HG03439 (cell line): ENCODE measurements around the gene ARHGAP28.
"Not testable (repeated sequence)": the region's sequence is repeated elsewhere in the genome, so short reads cannot be mapped to it uniquely, and the experiment has no call there.

ENCODE experiments used
- ATAC-seq: cut with Tn5 transposase; IDR thresholded peaks from one replicate; pipeline ENCODE4 v1.9.1; 2021; ENCODE audit warnings: mild to moderate bottlenecking, moderate library complexity; ENCODE audit not compliant: unreplicated experiment

The ARHGAP28 gene

GRCh38 chr18:6775237-6775636, 45.7 kb downstream of the ARHGAP28 start:
- no peak for ATAC-seq

- no peak for ATAC-seq
These were observed 46.2 kb downstream of the ARHGAP28 start for GRCh38 chr18:6775702-6776101.

DNA sequence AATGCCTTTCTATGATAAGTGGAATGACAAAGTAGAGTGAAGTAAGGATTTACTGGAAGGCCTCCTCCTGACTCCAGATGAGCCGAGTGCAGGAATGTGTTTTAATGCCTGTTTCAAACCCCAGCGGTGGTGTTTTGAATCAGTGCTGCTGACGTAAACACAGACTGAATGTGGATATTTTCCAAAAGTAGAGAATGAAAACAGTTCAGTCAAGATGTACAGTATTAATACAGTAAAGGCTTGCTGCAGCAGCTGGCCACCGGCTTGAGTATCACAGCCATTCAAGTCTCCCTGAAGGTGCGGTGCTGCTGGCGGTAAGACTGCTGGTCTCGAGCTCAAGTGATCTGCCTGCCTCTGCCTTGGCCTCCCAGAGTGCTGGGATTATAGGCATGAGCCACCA, 46.7 kb downstream of the ARHGAP28 start:
- ATAC-seq, result no peak

DNA sequence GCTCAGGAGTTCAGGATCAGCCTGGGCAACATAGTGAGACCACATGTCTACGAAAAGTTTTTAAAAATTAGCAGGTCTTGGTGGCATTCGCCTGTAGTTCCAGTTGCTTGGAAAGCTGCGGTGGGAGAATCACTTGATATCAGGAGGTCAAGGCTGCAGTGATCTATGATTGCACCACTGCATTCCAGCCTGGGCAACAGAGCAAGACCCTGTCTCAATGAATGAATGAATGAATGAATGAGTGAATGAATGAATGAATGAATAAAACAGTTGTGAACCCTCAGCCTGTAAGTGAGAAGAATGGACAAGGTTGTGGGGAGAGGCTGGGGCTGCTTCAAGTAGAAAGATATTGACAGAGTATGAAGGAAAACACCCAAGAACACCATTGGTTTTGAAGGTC, 48.0 kb downstream of the ARHGAP28 start:
- no peak for ATAC-seq

DNA sequence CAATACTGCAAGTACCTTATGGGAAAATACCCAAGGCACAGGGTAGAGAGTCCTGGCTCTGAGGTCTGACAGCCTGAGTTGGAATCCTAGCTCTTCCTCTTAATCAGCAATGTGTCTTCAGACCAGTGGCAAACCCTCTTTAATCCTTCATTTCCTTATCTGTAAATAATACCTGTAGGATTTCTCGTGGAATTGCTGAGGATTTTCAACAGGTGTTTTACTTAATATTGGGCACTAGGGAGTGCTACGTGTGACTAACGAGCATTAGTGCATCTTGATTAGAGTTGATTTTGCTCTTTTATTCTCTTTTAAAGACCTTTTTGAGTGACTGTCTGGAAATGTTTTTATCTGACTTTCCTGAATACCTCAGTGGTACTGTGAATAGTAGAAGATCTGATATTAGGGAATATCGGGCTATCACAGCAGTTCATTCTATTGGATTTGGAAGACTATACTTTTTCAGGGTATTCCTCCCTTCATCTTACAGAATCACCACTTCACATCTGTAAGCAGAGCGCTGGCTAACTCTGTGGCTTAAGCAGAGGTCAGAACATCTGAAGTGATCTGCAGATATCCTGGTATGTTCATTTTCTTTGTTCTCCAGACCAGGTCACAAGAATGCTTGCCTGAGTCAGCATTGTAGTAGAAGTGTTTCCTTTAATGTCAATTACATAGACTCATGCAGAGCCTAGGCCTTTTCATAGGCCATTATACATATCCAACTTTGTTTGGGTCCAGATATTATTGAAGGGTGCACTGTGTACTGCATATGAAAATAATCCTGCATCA, 49.1 kb downstream of the ARHGAP28 start:
- ATAC-seq, result no peak

- no peak for ATAC-seq
These were observed 51.7 kb downstream of the ARHGAP28 start for GRCh38 chr18:6781142-6781714.

- ATAC-seq, result no peak
These were observed 52.3 kb downstream of the ARHGAP28 start for GRCh38 chr18:6781796-6782195.

DNA sequence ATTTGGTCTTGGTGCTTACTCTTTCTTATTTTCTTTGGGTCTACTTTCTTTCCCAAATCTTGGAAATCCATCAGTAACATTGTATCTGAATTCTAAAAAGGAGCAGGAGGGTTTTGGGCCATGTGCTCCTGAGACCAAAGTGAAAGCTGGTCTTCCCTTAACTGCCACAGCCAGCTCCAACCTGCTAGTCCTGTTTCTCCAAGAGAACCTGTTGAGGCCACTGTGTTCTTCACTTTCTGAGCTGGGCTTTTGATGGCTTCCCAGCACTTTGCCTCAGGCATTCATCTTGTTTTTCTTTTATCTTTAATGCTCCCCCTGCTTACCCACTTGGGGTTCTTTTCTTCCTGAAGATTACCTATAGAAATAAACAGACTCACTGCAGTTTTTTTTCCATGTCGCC, 53.3 kb downstream of the ARHGAP28 start:
- ATAC-seq, result no peak

DNA sequence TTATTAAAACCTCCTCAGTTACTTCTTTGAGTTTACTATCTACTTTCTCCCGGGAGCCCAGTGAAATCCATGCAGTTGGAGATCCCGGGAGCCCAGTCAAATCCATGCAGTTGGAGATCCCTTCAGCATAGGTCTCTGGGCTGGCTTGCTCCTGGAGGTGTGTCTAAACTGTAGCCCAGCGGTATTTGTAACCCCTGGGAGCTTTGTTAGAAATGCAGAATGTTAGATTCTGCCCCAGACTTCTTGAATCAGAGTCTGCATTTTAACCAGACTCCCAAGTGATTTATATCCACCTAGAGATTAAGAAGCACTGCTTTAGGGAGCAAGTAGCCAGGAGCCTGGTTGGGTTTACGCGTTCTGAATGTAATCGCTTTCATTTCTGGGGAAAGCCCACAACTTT, 54.5 kb downstream of the ARHGAP28 start:
- ATAC-seq, result no peak

DNA sequence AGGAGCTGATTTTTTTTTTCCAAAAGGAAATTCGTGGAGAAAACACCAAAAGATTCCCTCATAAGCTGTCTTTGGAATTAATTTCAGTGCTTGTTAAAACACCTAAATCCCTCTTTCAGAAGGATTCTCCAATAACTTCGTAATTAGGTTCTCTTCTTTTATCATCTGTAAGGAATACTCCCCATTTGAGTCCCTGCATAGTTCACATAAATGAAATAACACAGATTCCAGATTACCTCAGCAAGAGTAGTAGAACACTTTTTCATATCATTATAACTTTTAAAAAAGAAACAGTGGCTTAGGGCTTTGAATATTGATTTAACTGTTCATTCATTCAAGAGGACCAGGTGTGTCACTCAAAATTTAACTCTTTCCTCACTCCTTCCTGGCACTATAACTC, 55.5 kb downstream of the ARHGAP28 start:
- ATAC-seq, result no peak

DNA sequence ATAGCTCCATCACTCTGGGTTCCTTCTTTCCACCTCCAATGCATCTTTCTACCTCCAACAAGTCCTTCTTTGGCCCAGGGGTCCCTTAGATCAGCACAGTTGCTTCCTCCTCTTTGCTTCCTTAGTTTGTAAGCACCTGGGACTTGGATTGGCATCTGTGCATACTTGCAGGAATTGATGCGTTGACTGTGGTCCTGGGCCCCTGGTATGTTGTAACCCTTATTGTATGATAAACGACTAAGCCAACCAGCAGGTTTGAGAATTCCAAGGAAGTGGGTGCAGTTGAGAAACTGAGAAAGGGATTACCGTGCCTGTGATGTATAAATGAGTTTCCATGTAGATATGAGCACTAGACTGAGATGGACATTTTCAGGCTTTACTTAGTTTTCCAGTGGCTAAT, 55.9 kb downstream of the ARHGAP28 start:
- no peak for ATAC-seq

GRCh38 chr18:6792391-6792790, 62.9 kb downstream of the ARHGAP28 start:
- ATAC-seq, result no peak

GRCh38 chr18:6793455-6793854, 63.9 kb downstream of the ARHGAP28 start:
- ATAC-seq, result no peak

DNA sequence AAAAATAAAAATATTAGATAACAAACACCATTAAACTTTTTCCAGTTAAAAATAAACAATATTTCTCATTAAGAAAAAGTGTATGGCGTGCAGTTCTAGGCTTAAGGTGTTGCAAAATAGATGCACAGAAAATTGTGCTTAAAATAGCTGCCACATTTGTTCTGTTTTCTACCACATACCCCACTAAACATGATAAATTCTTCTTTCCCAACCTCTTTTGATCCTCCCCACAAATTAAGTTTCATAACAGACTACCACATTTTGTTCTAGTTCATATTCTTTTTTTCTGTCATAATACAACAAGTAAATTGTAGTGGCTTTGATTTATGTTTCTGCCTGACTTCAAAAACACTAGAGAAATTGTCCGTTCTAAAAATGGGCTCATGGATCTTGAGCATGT, 64.5 kb downstream of the ARHGAP28 start:
- ATAC-seq, result no peak

- ATAC-seq, result no peak
These were observed 65.8 kb downstream of the ARHGAP28 start for GRCh38 chr18:6795307-6795706.

DNA sequence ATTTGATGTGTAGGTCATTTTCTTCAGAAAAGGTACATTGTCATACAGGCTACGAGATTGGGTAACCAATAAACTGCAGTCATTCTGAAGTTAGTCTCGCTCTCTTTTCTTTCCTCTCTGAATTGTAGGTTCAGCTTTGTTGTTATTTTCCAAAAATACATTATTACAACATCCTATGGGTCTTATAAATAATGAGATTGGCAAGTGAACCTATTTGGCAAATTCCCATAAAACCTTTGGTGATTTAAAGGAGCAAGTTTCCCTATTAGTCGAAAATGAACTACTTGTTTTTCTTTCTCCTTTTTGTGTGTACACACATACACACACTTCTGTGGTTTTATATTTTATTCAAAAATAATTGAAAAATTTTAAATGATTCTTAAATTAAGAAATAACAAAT, 67.0 kb downstream of the ARHGAP28 start:
- ATAC-seq, result no peak

- no peak for ATAC-seq
These were observed 67.7 kb downstream of the ARHGAP28 start for GRCh38 chr18:6797171-6797570.

DNA sequence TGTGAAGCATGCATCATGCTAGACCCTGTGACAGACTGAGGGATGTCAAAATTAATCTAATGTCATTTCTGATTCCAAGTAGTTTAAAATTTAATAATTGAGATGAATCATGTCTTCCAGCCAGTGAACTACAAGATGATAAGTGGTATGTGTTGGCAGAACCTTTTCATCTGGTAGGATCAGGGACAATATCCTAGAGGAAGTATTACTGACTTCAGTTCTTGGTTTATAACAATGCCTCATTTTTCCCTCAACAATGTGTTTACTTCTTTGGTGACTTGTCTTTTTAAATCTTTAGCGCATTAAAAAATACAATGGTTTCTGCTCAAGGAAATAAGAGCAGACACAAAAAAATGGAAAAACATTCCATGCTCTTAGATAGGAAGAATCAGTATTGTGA, 69.4 kb downstream of the ARHGAP28 start:
- ATAC-seq, result no peak

DNA sequence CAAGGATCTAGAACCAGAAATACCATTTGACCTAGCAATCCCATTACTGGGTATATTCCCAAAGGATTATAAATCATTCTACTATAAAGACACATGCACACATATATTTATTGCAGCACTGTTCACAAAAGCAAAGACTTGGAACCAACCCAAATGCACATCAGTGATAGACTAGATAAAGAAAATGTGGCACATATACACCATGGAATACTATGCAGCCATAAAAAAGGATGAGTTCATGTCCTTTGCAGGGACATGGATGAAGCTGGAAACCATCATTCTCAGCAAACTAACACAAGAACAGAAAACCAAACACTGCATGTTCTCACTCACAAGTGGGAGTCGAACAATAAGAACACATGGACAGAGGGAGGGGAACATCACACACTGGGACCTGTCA, 70.8 kb downstream of the ARHGAP28 start:
- not testable (repeated sequence) for ATAC-seq

DNA sequence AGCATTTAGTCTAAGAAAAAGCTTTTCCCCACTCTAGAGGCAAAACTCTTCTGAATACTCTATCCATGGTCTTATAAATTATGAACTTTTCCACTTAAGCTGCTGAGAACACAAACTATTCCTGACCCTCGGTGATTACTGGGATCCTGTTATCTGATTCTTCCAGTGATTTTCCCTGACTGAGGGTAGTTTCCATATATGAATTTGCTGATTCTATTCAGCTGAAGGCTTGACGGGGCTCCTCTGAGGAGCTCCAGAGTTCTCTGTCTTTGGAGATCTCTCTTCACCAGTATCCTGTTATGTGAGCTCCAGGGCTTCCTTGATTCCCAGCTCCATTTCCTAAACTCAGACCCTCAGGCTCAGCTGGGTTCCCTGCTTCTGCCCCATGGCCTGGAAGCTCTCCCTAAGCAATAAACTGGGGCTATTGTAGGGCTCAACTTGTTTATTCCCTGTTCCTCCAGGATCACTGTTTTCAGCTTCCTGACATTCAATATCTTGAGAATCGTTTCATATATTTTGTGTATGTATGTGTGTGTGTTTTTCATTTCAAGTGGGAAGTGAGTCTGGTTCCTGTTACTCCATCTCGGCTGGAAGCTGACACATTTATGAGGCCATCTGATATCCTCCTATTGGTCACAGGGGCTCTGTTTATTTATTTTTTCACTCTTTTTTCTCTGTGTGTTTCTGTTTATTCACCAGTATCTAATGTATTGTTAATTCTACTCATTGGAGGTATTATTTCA, 78.2 kb downstream of the ARHGAP28 start:
- no peak for ATAC-seq

DNA sequence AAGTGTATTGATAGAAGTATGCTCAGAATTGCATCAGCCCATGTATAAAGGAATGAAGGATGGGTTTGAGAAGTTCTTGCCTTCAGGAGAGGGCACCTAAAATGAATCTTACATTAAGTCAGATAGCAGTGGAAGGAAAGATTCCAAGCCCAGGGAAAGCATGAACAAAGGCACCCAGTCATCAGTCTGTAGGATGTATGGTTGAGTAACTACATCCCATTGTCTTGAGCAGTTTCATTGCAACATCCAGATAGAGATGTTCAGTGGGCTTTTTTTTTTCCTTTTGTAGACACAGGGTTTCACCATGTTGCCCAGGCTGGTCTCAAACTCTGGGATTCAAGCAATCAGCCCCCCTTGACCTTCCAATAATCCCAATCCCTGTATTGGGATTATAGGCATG, 80.7 kb downstream of the ARHGAP28 start:
- no peak for ATAC-seq

DNA sequence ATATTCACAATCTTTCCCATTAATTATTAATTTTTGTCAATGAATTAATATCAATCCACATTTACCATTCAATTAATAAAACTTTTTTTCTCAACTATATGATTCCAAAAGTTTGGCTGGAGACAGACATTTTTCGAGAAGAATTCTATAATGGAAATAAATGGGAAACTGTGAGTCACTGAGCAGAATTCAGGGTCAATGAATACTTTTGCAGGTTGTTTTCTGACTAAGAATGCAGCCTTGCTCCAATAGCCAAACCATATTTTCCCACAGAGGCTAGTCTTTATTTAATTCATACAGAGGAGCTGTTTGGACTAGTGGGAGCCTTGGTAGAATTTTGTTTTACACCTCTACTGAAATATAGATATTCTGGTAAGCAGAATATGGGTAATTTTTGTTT, 82.3 kb downstream of the ARHGAP28 start:
- no peak for ATAC-seq
